CD4-positive, alpha-beta T cell treated with Interleukin-1 beta for 1 hour (primary cell): Measurements from ENCODE around the gene ASMTL.
A peak's percentile ranks its signal among the peaks of the same experiment; 100 is the strongest.
"Not testable (repeated sequence)": the region's sequence is repeated elsewhere in the genome, so short reads cannot be mapped to it uniquely, and the experiment has no call there.

Experiments
- DNase-seq, 2 donors: peaks; one replicate each; pipeline ENCODE4 v3.0.0-alpha.2; 2020 to 2022

ASMTL gene

GRCh38 chrX:1452516-1453394 is at the start of gene ASMTL:
TSS of gene ASMTL (minus strand) at chrX:1452909. CDS start at chrX:1452840, 69 bp downstream.
- DNase-seq = peak; percentile 98 to 99

- peak in 1 of 2 donors; percentile 85 for DNase-seq
Observed at GRCh38 chrX:1502241-1502640, 49.5 kb upstream of the ASMTL start.

- DNase-seq = peak; percentile 55 to 66
Observed at GRCh38 chrX:1500701-1501624, 48.3 kb upstream of the ASMTL start.

- no peak for DNase-seq
Observed at GRCh38 chrX:1496076-1496475, 43.4 kb upstream of the ASMTL start.

GRCh38 chrX:1493877-1494510 is 41.3 kb upstream of the ASMTL start:
- DNase-seq = peak in 1 of 2 donors; percentile 55

GRCh38 chrX:1493412-1493811 is 40.7 kb upstream of the ASMTL start:
- no peak for DNase-seq

- no peak for DNase-seq
Observed at GRCh38 chrX:1492421-1493012, 39.8 kb upstream of the ASMTL start.

GRCh38 chrX:1491851-1492349 is 39.2 kb upstream of the ASMTL start:
- peak; percentile 67 to 69 for DNase-seq

- DNase-seq = not testable (repeated sequence)
Observed at GRCh38 chrX:1491248-1491647, 38.5 kb upstream of the ASMTL start.

- DNase-seq = not testable (repeated sequence)
Observed at GRCh38 chrX:1490723-1491122, 38.0 kb upstream of the ASMTL start.

- not testable (repeated sequence) for DNase-seq
Observed at GRCh38 chrX:1489354-1489753, 36.6 kb upstream of the ASMTL start.

GRCh38 chrX:1488745-1489144 is 36.0 kb upstream of the ASMTL start:
- no peak for DNase-seq

- no peak for DNase-seq
Observed at GRCh38 chrX:1488141-1488540, 35.4 kb upstream of the ASMTL start.

GRCh38 chrX:1487401-1487800 is 34.7 kb upstream of the ASMTL start:
- no peak for DNase-seq

- no peak for DNase-seq
Observed at GRCh38 chrX:1486749-1487361, 34.1 kb upstream of the ASMTL start.

- DNase-seq = no peak
Observed at GRCh38 chrX:1486177-1486576, 33.5 kb upstream of the ASMTL start.

GRCh38 chrX:1485033-1485432 is 32.3 kb upstream of the ASMTL start:
- no peak for DNase-seq

- DNase-seq = no peak
Observed at GRCh38 chrX:1484638-1485019, 31.9 kb upstream of the ASMTL start.

- no peak for DNase-seq
Observed at GRCh38 chrX:1483843-1484637, 31.3 kb upstream of the ASMTL start.

- not testable (repeated sequence) for DNase-seq
Observed at GRCh38 chrX:1482530-1482928, 29.8 kb upstream of the ASMTL start.
